ENCODE results near the gene TBC1D23. TPM values are rescaled to one million over a fixed set of nuclear protein-coding genes. Genes with fewer than 3 reads are reported as not detected.

Gene TBC1D23
- total and polyA plus RNA-seq, 2 of the 13 experiments (the other 11 are each of a cell fraction or from before 2014, with no cell fraction given) = 28.7 to 35.4 TPM

- FAIRE-seq (no peak), ATAC-seq (no peak), DNase-seq (ENCODE audit: low spot score) (peak; percentile 6)
- WGBS (ENCODE audit: low lambda C conversion rate) = 19% methylated on average over 4 of the region's 4 CpGs
- no TSS peak for BruUV-seq (replicated peaks)
- intact Hi-C loops (cut with micrococcal nuclease; ENCODE audit: unreplicated experiment) = no loop called here
- Histone ChIP-seq H3K79me2 (ENCODE audit: insufficient read depth, low read length) (no peaks in the 10 kb centered on the region), H3K27me3 (ENCODE audit: control insufficient read depth in 1 of 2, insufficient read depth in 2 of 2, low read length in 2 of 2) (no peaks in the 10 kb centered on the region), H3K9ac (ENCODE audit: insufficient read depth, low read depth, low read length) (no peak overlapping the region), H3K27ac (ENCODE audit: extremely low read length, insufficient read depth, low read length) (no peak overlapping the region), H3K4me3 (replicated peaks in 1 of 3; ENCODE audit: insufficient read depth in 1 of 3, low read depth in 2 of 3, low read length in 3 of 3) (no peak overlapping the region), H3K4me2 (ENCODE audit: low read depth, low read length) (no peak overlapping the region), H3K4me1 (ENCODE audit: insufficient read depth, low read length) (peaks cover 37% of the 10 kb centered on the region), H2AFZ (ENCODE audit: low read length) (no peak overlapping the region), H3K36me3 (replicated peaks in 1 of 2; ENCODE audit: control insufficient read depth in 1 of 2, insufficient read depth in 2 of 2, low read length in 2 of 2) (no peaks in the 10 kb centered on the region), H3K9me3 (ENCODE audit: low read length) (no peaks in the 10 kb centered on the region), H4K20me1 (ENCODE audit: insufficient read depth, low read length) (no peaks in the 10 kb centered on the region)
- POLR2A ChIA-PET = no interaction called here
- in situ Hi-C loops (cut with HindIII; ENCODE audit: extremely low pct_ligation_motif_present, low pct_unique_long_range_greater_than_20kb) = no loop called here
- CTCF ChIA-PET (ENCODE audit: low intra/inter-chr PET ratio, low total read pairs) = no interaction called here
- TF ChIP-seq ZFP36 (IDR thresholded peaks at IDR 0.05; ENCODE audit: borderline replicate concordance, low read depth, low read length, partially characterized antibody) (no peak), ZNF329 (CRISPR knock-in tag; IDR thresholded peaks at IDR 0.05; ENCODE audit: low read depth) (no peak), ZNF430 (CRISPR knock-in tag; IDR thresholded peaks at IDR 0.05) (no peak), CTCF (CRISPR knock-in tag; IDR thresholded peaks at IDR 0.05) (no peak)
Observed at GRCh38 chr3:100329800-100330489, 69.2 kb downstream of the TBC1D23 start.

GRCh38 chr3:100330651-100331050, 69.9 kb downstream of the TBC1D23 start:
- no peaks in the 10 kb centered on the region for H3K9me3 ChIP-seq (ENCODE audit: low read length)
- no peaks in the 10 kb centered on the region for H3K36me3 ChIP-seq (replicated peaks in 1 of 2; ENCODE audit: control insufficient read depth in 1 of 2, insufficient read depth in 2 of 2, low read length in 2 of 2)
- in situ Hi-C loops (cut with HindIII; ENCODE audit: extremely low pct_ligation_motif_present, low pct_unique_long_range_greater_than_20kb) (no loop called here), intact Hi-C loops (cut with micrococcal nuclease; ENCODE audit: unreplicated experiment) (no loop called here)
- no peak for DNase-seq (ENCODE audit: low spot score)
- FAIRE-seq = no peak
- ChIA-PET CTCF (ENCODE audit: low intra/inter-chr PET ratio, low total read pairs) (no interaction called here), POLR2A (no interaction called here)
- no peak overlapping the region for H3K27ac ChIP-seq (ENCODE audit: extremely low read length, insufficient read depth, low read length)
- no peak overlapping the region for H3K4me3 ChIP-seq (replicated peaks in 1 of 3; ENCODE audit: insufficient read depth in 1 of 3, low read depth in 2 of 3, low read length in 3 of 3)
- H3K4me1 ChIP-seq (ENCODE audit: insufficient read depth, low read length) = peaks cover 44% of the 10 kb centered on the region
- no peak for ATAC-seq
- H3K79me2 ChIP-seq (ENCODE audit: insufficient read depth, low read length) = no peaks in the 10 kb centered on the region
- WGBS (ENCODE audit: low lambda C conversion rate) = 93% methylated on average over 5 of the region's 5 CpGs
- no peak overlapping the region for H2AFZ ChIP-seq (ENCODE audit: low read length)
- H3K9ac ChIP-seq (ENCODE audit: insufficient read depth, low read depth, low read length) = no peak overlapping the region
- H4K20me1 ChIP-seq (ENCODE audit: insufficient read depth, low read length) = no peaks in the 10 kb centered on the region
- BruUV-seq (replicated peaks) = no TSS peak
- H3K4me2 ChIP-seq (ENCODE audit: low read depth, low read length) = no peak overlapping the region
- H3K27me3 ChIP-seq (ENCODE audit: control insufficient read depth in 1 of 2, insufficient read depth in 2 of 2, low read length in 2 of 2) = no peaks in the 10 kb centered on the region
- TF ChIP-seq ZNF564 (CRISPR knock-in tag; IDR thresholded peaks at IDR 0.05) (no peak), IKZF5 (CRISPR knock-in tag; IDR thresholded peaks at IDR 0.05) (no peak), TEF (CRISPR knock-in tag; IDR thresholded peaks at IDR 0.05) (no peak), SNAPC2 (CRISPR knock-in tag; IDR thresholded peaks at IDR 0.05) (no peak), REXO4 (CRISPR knock-in tag; IDR thresholded peaks at IDR 0.05; ENCODE audit: borderline replicate concordance) (no peak), SP4 (CRISPR knock-in tag; IDR thresholded peaks at IDR 0.05) (no peak)

Data from HepG2 (cell line).